ENCODE data around the gene ITGA6. TPM values are rescaled to one million over a fixed set of nuclear protein-coding genes. Genes with fewer than 3 reads are reported as not detected.
A peak's percentile ranks its signal among the peaks of the same experiment; 100 is the strongest.

Gene ITGA6
- total and polyA plus RNA-seq, 2 donors from 2014 or later: 32.8 to 89.1 TPM

GRCh38 chr2:172445851-172446250 lies 18.5 kb downstream of the ITGA6 start:
- TF ChIP-seq, protein P1, sequence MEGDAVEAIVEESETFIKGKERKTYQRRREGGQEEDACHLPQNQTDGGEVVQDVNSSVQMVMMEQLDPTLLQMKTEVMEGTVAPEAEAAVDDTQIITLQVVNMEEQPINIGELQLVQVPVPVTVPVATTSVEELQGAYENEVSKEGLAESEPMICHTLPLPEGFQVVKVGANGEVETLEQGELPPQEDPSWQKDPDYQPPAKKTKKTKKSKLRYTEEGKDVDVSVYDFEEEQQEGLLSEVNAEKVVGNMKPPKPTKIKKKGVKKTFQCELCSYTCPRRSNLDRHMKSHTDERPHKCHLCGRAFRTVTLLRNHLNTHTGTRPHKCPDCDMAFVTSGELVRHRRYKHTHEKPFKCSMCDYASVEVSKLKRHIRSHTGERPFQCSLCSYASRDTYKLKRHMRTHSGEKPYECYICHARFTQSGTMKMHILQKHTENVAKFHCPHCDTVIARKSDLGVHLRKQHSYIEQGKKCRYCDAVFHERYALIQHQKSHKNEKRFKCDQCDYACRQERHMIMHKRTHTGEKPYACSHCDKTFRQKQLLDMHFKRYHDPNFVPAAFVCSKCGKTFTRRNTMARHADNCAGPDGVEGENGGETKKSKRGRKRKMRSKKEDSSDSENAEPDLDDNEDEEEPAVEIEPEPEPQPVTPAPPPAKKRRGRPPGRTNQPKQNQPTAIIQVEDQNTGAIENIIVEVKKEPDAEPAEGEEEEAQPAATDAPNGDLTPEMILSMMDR (IDR thresholded peaks at IDR 0.05; ENCODE audit: borderline replicate concordance, extremely low read depth, insufficient read depth): no peak
- H3K27me3 ChIP-seq (ENCODE audit: control insufficient read depth, insufficient read depth, low read length): no peaks in the 10 kb centered on the region
- peaks cover 1 to 28% (median 17%) of the 10 kb centered on the region in 3 donors for H3K4me1 ChIP-seq (ENCODE audit: control insufficient read depth in 2 of 3, insufficient read depth in 2 of 3, low read depth in 1 of 3, low read length in 3 of 3)
- no peak overlapping the region for H3K27ac ChIP-seq (ENCODE audit: low read depth in 2 of 2, low read length in 2 of 2)
- H3K9me3 ChIP-seq (ENCODE audit: control insufficient read depth in 2 of 3, insufficient read depth in 1 of 3, low read length in 3 of 3): no peaks in the 10 kb centered on the region
- intact Hi-C loops (cut with DNase I): no loop called here
- H3K4me3 ChIP-seq (ENCODE audit: low read length in 3 of 3): no peak overlapping the region
- FAIRE-seq: no peak
- no peak overlapping the region for H3K9ac ChIP-seq (ENCODE audit: low read length in 3 of 3)
- peak in 1 of 5 donors; percentile 4 for DNase-seq
- H3K36me3 ChIP-seq (ENCODE audit: control insufficient read depth in 2 of 3, insufficient read depth in 3 of 3, low read length in 3 of 3): no peaks in the 10 kb centered on the region

DNA sequence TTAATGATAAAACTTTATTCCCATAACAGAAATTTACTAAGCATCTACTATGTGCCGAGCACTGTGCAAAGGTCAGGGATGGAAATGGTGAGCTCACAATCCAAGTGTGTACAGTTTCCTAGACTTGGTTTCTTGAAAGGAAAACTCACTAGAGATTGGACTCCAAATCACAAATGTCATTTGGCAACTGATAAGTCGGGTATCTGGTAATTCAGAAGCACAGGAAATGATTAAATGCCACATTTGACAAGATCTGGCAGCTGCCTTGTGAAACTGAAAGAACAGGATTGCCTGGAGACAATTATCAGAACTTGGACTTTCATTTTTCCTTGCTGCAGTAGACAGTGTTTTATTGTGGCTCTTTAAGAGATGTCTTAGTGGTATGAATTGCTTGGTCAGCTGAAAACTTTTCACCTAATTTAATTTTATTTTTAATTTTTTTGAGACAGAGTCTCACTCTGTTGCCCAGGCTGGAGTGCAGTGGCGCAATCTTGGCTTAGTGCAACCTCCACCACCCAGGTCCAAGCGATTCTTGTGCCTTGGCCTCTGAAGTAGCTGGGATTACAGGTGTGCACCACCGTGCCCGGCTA lies 19.2 kb downstream of the ITGA6 start:
- Histone ChIP-seq H3K4me1 (ENCODE audit: control insufficient read depth in 2 of 3, insufficient read depth in 2 of 3, low read depth in 1 of 3, low read length in 3 of 3) (peaks cover 0 to 27% (median 15%) of the 10 kb centered on the region in 3 donors), H3K27me3 (ENCODE audit: control insufficient read depth, insufficient read depth, low read length) (no peaks in the 10 kb centered on the region), H3K4me3 (ENCODE audit: low read length in 3 of 3) (no peak overlapping the region), H3K36me3 (ENCODE audit: control insufficient read depth in 2 of 3, insufficient read depth in 3 of 3, low read length in 3 of 3) (no peaks in the 10 kb centered on the region), H3K27ac (ENCODE audit: low read depth in 2 of 2, low read length in 2 of 2) (no peak overlapping the region), H3K9me3 (ENCODE audit: control insufficient read depth in 2 of 3, insufficient read depth in 1 of 3, low read length in 3 of 3) (no peaks in the 10 kb centered on the region), H3K9ac (ENCODE audit: low read length in 3 of 3) (no peak overlapping the region)
- intact Hi-C loops (cut with DNase I): no loop called here
- DNase-seq: no peak
- no peak for FAIRE-seq
- TF ChIP-seq, protein P1 (IDR thresholded peaks at IDR 0.05; ENCODE audit: borderline replicate concordance, extremely low read depth, insufficient read depth): no peak

GRCh38 chr2:172447811-172448493 lies 20.6 kb downstream of the ITGA6 start:
- TF ChIP-seq, protein P1 (IDR thresholded peaks at IDR 0.05; ENCODE audit: borderline replicate concordance, extremely low read depth, insufficient read depth): no peak
- H3K9me3 ChIP-seq (ENCODE audit: control insufficient read depth in 2 of 3, insufficient read depth in 1 of 3, low read length in 3 of 3): no peaks in the 10 kb centered on the region
- H3K27ac ChIP-seq (ENCODE audit: low read depth in 2 of 2, low read length in 2 of 2): peak overlapping the region in 1 of 2 donors; percentile 47
- no peak overlapping the region for H3K4me3 ChIP-seq (ENCODE audit: low read length in 3 of 3)
- peaks cover 0 to 24% (median 10%) of the 10 kb centered on the region in 3 donors for H3K4me1 ChIP-seq (ENCODE audit: control insufficient read depth in 2 of 3, insufficient read depth in 2 of 3, low read depth in 1 of 3, low read length in 3 of 3)
- H3K27me3 ChIP-seq (ENCODE audit: control insufficient read depth, insufficient read depth, low read length): no peaks in the 10 kb centered on the region
- FAIRE-seq: no peak
- intact Hi-C loops (cut with DNase I): no loop called here
- DNase-seq: peak in 1 of 5 donors; percentile 9
- H3K36me3 ChIP-seq (ENCODE audit: control insufficient read depth in 2 of 3, insufficient read depth in 3 of 3, low read length in 3 of 3): no peaks in the 10 kb centered on the region
- H3K9ac ChIP-seq (ENCODE audit: low read length in 3 of 3): no peak overlapping the region

Measured in kidney (tissue), 14 donors.